Measurements from ENCODE around the gene ITGAL. TPM values are rescaled to one million over a fixed set of nuclear protein-coding genes. Genes with fewer than 3 reads are reported as not detected.

ITGAL gene
- total and polyA plus RNA-seq, 2 of the 13 experiments (the other 11 are each of a cell fraction or from before 2014, with no cell fraction given): 0.86 to 1.2 TPM

DNA sequence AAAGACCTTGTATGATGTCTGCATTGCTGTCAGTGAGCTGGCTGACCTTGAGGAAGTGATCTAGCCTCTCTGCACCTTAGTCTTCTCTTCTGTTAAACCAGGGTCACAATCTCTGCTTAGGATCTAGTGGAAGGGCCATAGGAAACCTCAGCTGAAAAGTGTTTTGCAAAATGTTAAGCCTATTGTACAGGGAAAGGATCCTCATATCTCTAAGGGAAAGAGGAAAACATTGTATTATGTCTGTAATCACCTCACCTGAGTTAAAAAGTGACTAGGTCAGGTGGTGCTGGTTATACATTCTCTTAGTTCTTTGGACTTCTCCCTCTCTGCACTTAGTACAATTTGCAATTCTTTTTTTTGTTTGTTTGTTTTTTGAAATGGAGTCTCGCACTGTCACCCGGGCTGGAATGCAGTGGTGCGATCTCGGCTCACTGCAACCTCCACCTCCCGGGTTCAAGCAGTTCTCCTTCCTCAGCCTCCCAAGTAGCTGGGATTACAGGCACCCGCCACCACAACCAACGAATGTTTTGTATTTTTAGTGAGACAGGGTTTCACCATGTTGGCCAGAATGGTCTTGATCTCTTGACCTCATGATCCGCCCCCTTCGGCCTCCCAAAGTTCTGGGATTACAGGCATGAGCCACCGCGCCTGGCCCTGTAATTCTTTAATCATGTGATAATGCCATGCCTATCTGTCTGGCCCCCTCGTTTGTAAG, 24.9 kb upstream of the ITGAL start (continued):
- TF ChIP-seq RXRA (CRISPR knock-in tag; IDR thresholded peaks at IDR 0.05): peak; percentile 76
- TF ChIP-seq POGZ (CRISPR knock-in tag; IDR thresholded peaks at IDR 0.05): peak; percentile 91
- TF ChIP-seq, protein P1, sequence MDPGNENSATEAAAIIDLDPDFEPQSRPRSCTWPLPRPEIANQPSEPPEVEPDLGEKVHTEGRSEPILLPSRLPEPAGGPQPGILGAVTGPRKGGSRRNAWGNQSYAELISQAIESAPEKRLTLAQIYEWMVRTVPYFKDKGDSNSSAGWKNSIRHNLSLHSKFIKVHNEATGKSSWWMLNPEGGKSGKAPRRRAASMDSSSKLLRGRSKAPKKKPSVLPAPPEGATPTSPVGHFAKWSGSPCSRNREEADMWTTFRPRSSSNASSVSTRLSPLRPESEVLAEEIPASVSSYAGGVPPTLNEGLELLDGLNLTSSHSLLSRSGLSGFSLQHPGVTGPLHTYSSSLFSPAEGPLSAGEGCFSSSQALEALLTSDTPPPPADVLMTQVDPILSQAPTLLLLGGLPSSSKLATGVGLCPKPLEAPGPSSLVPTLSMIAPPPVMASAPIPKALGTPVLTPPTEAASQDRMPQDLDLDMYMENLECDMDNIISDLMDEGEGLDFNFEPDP (CRISPR knock-in tag; conservative IDR thresholded peaks at IDR 0.05): no peak
- peak; percentile 45 to 81; a peak in 3 of 4 replicates for TF ChIP-seq EP300 (IDR thresholded peaks at IDR 0.05; ENCODE audit: low read depth in 2 of 2, low read length in 2 of 2)
- TF ChIP-seq EP300 (CRISPR knock-in tag; IDR thresholded peaks at IDR 0.05; ENCODE audit: borderline replicate concordance): peak; percentile 67; the same call in 1 of the 2 replicates
- no peak for TF ChIP-seq RORA (CRISPR knock-in tag; IDR thresholded peaks at IDR 0.05)
- peak; percentile 30; the same call in 1 of the 2 replicates for TF ChIP-seq ZNF136 (CRISPR knock-in tag; IDR thresholded peaks at IDR 0.05; ENCODE audit: low read depth)
- TF ChIP-seq ZBTB38 (CRISPR knock-in tag; IDR thresholded peaks at IDR 0.05): 0 out of 2 replicates have a peak, but pooled peaks have one; percentile 34
- peak; percentile 90 for TF ChIP-seq SAP130 (CRISPR knock-in tag; IDR thresholded peaks at IDR 0.05; ENCODE audit: low read depth)
- TF ChIP-seq, protein P2, sequence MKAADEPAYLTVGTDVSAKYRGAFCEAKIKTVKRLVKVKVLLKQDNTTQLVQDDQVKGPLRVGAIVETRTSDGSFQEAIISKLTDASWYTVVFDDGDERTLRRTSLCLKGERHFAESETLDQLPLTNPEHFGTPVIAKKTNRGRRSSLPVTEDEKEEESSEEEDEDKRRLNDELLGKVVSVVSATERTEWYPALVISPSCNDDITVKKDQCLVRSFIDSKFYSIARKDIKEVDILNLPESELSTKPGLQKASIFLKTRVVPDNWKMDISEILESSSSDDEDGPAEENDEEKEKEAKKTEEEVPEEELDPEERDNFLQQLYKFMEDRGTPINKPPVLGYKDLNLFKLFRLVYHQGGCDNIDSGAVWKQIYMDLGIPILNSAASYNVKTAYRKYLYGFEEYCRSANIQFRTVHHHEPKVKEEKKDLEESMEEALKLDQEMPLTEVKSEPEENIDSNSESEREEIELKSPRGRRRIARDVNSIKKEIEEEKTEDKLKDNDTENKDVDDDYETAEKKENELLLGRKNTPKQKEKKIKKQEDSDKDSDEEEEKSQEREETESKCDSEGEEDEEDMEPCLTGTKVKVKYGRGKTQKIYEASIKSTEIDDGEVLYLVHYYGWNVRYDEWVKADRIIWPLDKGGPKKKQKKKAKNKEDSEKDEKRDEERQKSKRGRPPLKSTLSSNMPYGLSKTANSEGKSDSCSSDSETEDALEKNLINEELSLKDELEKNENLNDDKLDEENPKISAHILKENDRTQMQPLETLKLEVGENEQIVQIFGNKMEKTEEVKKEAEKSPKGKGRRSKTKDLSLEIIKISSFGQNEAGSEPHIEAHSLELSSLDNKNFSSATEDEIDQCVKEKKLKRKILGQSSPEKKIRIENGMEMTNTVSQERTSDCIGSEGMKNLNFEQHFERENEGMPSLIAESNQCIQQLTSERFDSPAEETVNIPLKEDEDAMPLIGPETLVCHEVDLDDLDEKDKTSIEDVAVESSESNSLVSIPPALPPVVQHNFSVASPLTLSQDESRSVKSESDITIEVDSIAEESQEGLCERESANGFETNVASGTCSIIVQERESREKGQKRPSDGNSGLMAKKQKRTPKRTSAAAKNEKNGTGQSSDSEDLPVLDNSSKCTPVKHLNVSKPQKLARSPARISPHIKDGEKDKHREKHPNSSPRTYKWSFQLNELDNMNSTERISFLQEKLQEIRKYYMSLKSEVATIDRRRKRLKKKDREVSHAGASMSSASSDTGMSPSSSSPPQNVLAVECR (CRISPR knock-in tag; IDR thresholded peaks at IDR 0.05; ENCODE audit: borderline replicate concordance): peak; percentile 60; the same call in 1 of the 2 replicates
- peak; percentile 75; the same call in 1 of the 2 replicates for TF ChIP-seq ZNF546 (CRISPR knock-in tag; conservative IDR thresholded peaks at IDR 0.05)
- TF ChIP-seq, protein P3, sequence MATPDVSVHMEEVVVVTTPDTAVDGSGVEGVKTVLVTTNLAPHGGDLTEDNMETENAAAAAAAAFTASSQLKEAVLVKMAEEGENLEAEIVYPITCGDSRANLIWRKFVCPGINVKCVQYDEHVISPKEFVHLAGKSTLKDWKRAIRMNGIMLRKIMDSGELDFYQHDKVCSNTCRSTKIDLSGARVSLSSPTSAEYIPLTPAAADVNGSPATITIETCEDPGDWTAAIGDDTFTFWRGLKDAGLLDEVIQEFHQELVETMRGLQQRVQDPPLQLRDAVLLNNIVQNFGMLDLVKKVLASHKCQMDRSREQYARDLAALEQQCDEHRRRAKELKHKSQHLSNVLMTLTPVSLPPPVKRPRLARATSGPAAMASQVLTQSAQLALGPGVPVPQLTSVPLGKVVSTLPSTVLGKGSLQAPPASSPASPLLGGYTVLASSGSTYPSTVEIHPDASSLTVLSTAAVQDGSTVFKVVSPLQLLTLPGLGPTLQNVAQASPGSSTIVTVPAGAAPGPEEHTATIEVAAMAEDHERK (CRISPR knock-in tag; IDR thresholded peaks at IDR 0.05; ENCODE audit: low read depth): peak; percentile 20; the same call in 1 of the 2 replicates
- peak; percentile 58; the same call in 1 of the 2 replicates for TF ChIP-seq GATAD1 (CRISPR knock-in tag; IDR thresholded peaks at IDR 0.05)
- TF ChIP-seq NFYB (CRISPR knock-in tag; IDR thresholded peaks at IDR 0.05): peak; percentile 25
- peak; percentile 99 for TF ChIP-seq ZNF460 (CRISPR knock-in tag; IDR thresholded peaks at IDR 0.05; ENCODE audit: borderline replicate concordance)
- peak; percentile 13 to 76; a peak in 3 of 4 replicates for TF ChIP-seq NR2F1 (CRISPR knock-in tag; IDR thresholded peaks at IDR 0.05)
- TF ChIP-seq ESRRA (CRISPR knock-in tag; IDR thresholded peaks at IDR 0.05; ENCODE audit: low read depth): peak; percentile 68
- peak; percentile 12; the same call in 1 of the 2 replicates for TF ChIP-seq ATF7 (IDR thresholded peaks at IDR 0.05)
- no peak for TF ChIP-seq ATF7 (CRISPR knock-in tag; IDR thresholded peaks at IDR 0.05)
